Effector memory CD4-positive, alpha-beta T cell (primary cell): ENCODE measurements around the gene PRKCZ.

Experiments
- DNase-seq, 3 donors: peaks; one replicate each; pipeline ENCODE4 v3.0.0-alpha.2; 2020
- H3K27ac ChIP-seq: 2 replicates; pipeline ENCODE4 v1.7.0; 2013; ENCODE audit warnings: mild to moderate bottlenecking, low read length, moderate library complexity; ENCODE audit not compliant: insufficient read depth, poor library complexity, severe bottlenecking
- H3K27me3 ChIP-seq: replicated peaks from 2 replicates; pipeline ENCODE4 v1.7.0; 2013; ENCODE audit warnings: mild to moderate bottlenecking, low read length; ENCODE audit not compliant: insufficient read depth, control insufficient read depth, poor library complexity, severe bottlenecking
- H3K36me3 ChIP-seq: 2 replicates; pipeline ENCODE4 v1.7.0; 2013; ENCODE audit warnings: mild to moderate bottlenecking, low read length, moderate library complexity; ENCODE audit not compliant: control insufficient read depth, insufficient read depth
- H3K4me1 ChIP-seq: 2 replicates; pipeline ENCODE4 v1.7.0; 2013; ENCODE audit warnings: low read length, mild to moderate bottlenecking; ENCODE audit not compliant: control insufficient read depth, insufficient read depth, poor library complexity, severe bottlenecking
- H3K4me3 ChIP-seq: 2 replicates; pipeline ENCODE4 v1.7.0; 2013; ENCODE audit warnings: low read length, low read depth, mild to moderate bottlenecking; ENCODE audit not compliant: insufficient read depth, poor library complexity, severe bottlenecking
- H3K9me3 ChIP-seq: 2 replicates; pipeline ENCODE4 v1.7.0; 2013; ENCODE audit warnings: mild to moderate bottlenecking, low read length, moderate library complexity; ENCODE audit not compliant: control insufficient read depth

The PRKCZ gene

GRCh38 chr1:2189459-2190425, 139.5 kb downstream of the PRKCZ start:
- peak overlapping the region; percentile 53 for H3K4me3 ChIP-seq
- H3K27me3 ChIP-seq, result no peaks in the 10 kb centered on the region
- peak overlapping the region; percentile 58 for H3K27ac ChIP-seq
- DNase-seq, result peak; percentile 86 to 88 (median 88)
- no peaks in the 10 kb centered on the region for H3K9me3 ChIP-seq
- peaks cover 7% of the 10 kb centered on the region for H3K36me3 ChIP-seq
- peaks cover 19% of the 10 kb centered on the region for H3K4me1 ChIP-seq

GRCh38 chr1:2190491-2190976, 140.3 kb downstream of the PRKCZ start:
- H3K4me1 ChIP-seq, result peaks cover 27% of the 10 kb centered on the region
- H3K27ac ChIP-seq, result no peak overlapping the region
- H3K27me3 ChIP-seq, result no peaks in the 10 kb centered on the region
- H3K36me3 ChIP-seq, result no peaks in the 10 kb centered on the region
- no peak overlapping the region for H3K4me3 ChIP-seq
- no peaks in the 10 kb centered on the region for H3K9me3 ChIP-seq
- DNase-seq, result no peak

- Histone ChIP-seq H3K27me3 (no peaks in the 10 kb centered on the region), H3K4me3 (no peak overlapping the region), H3K27ac (no peak overlapping the region), H3K36me3 (no peaks in the 10 kb centered on the region), H3K4me1 (peaks cover 27% of the 10 kb centered on the region), H3K9me3 (no peaks in the 10 kb centered on the region)
- DNase-seq, result no peak
These were observed 142.1 kb downstream of the PRKCZ start for GRCh38 chr1:2192031-2192995.

- Histone ChIP-seq H3K27me3 (no peaks in the 10 kb centered on the region), H3K27ac (no peak overlapping the region), H3K4me3 (no peak overlapping the region), H3K9me3 (no peaks in the 10 kb centered on the region), H3K4me1 (peaks cover 33% of the 10 kb centered on the region), H3K36me3 (no peaks in the 10 kb centered on the region)
- no peak for DNase-seq
These were observed 143.5 kb downstream of the PRKCZ start for GRCh38 chr1:2193514-2194281.

- H3K27me3 ChIP-seq, result no peaks in the 10 kb centered on the region
- H3K27ac ChIP-seq, result peak within 1 kb of the TSS; percentile 84
- no peaks in the 10 kb centered on the region for H3K36me3 ChIP-seq
- peaks cover 40% of the 10 kb centered on the region for H3K4me1 ChIP-seq
- H3K9me3 ChIP-seq, result no peaks in the 10 kb centered on the region
- peak within 1 kb of the TSS; percentile 67 for H3K4me3 ChIP-seq
- DNase-seq, result peak in 2 of 3 donors; percentile 63
These were observed 144.2 kb downstream of the PRKCZ start, which contains the start of gene FAAP20 for GRCh38 chr1:2194319-2194897. TSS of gene FAAP20 (minus strand) at chr1:2194772. CDS start at chr1:2194749, 23 bp downstream.

GRCh38 chr1:2194898-2195673, 144.9 kb downstream of the PRKCZ start:
- peaks cover 38% of the 10 kb centered on the region for H3K4me1 ChIP-seq
- peak overlapping the region; percentile 67 for H3K4me3 ChIP-seq
- H3K9me3 ChIP-seq, result no peaks in the 10 kb centered on the region
- peak overlapping the region; percentile 84 for H3K27ac ChIP-seq
- H3K27me3 ChIP-seq, result no peaks in the 10 kb centered on the region
- H3K36me3 ChIP-seq, result no peaks in the 10 kb centered on the region
- peak; percentile 80 to 86 (median 83) for DNase-seq

GRCh38 chr1:2195785-2196184, 145.6 kb downstream of the PRKCZ start:
- H3K27me3 ChIP-seq, result no peaks in the 10 kb centered on the region
- no peak for DNase-seq
- H3K27ac ChIP-seq, result peak overlapping the region; percentile 84
- no peaks in the 10 kb centered on the region for H3K36me3 ChIP-seq
- peaks cover 32% of the 10 kb centered on the region for H3K4me1 ChIP-seq
- no peak overlapping the region for H3K4me3 ChIP-seq
- H3K9me3 ChIP-seq, result no peaks in the 10 kb centered on the region

GRCh38 chr1:2196901-2197638, 146.9 kb downstream of the PRKCZ start:
- H3K4me3 ChIP-seq, result no peak overlapping the region
- no peaks in the 10 kb centered on the region for H3K9me3 ChIP-seq
- no peak for DNase-seq
- peaks cover 32% of the 10 kb centered on the region for H3K4me1 ChIP-seq
- H3K36me3 ChIP-seq, result no peaks in the 10 kb centered on the region
- no peak overlapping the region for H3K27ac ChIP-seq
- no peaks in the 10 kb centered on the region for H3K27me3 ChIP-seq
